ENCODE measurements around the gene TNRC6A. TPM values are rescaled to one million over a fixed set of nuclear protein-coding genes. Genes with fewer than 3 reads are reported as not detected.
"Not testable (repeated sequence)": the region's sequence is repeated elsewhere in the genome, so short reads cannot be mapped to it uniquely, and the experiment has no call there.

TNRC6A gene
- total RNA-seq (2014; rRNA removed; shearing (Covaris generic)): 21.9 and 29.9 TPM in 2 replicates
- polyA plus RNA-seq (2015; cell fraction: cytosol; rRNA removed): 23.6 and 30.6 TPM in 2 replicates
- polyA plus RNA-seq (2015; cell fraction: nucleus; rRNA removed): 77.4 and 83.4 TPM in 2 replicates

- DNase-seq (ENCODE audit: low read depth): peak; percentile 83
Measured at GRCh38 chr16:24729243-24729950, at the start of gene TNRC6A. TNRC6A (plus strand) TSS chr16:24729651; CDS start chr16:24729842, 191 bp downstream.

DNA sequence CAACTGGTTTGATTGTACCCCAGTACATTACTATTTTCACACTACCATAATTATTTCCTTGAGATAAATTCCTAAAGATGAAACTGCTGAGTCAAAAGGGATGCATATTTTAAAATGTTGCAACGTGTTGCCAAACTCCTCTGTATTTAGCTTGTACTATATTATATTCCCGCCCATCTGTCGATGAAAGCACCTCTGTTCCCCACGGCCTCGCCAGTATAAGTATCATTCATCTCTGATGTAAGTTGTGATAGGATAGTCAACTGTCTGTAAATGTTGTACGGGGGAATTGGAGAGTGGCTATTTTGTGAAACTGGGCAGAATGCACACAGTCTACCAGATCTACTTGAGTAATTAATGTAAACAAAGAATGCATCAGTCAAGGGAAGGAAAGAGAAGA is 47.7 kb upstream of the TNRC6A start:
- DNase-seq (ENCODE audit: low read depth): no peak

DNA sequence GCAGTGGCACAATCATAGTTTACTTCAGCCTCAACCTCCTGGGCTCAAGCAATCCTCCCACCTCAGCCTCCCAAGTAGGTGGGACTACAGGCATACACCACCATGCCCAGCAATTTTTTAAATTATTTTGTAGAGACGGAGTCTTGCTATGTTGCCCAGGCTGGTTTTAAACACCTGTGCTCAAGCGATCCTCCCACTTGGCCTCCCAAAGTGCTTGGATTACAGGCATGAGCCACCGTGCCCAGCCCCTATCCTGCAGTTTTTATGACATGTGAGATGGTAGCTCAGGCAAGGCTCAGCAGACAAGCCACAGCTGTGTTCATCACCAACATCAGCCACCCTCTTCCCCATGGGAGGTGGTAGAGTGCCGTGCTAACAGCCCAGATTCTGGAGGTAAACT is 46.2 kb upstream of the TNRC6A start:
- DNase-seq (ENCODE audit: low read depth): no peak

GRCh38 chr16:24683847-24684493 is 45.5 kb upstream of the TNRC6A start:
- no peak for DNase-seq (ENCODE audit: low read depth)

GRCh38 chr16:24685539-24686432 is 43.7 kb upstream of the TNRC6A start:
- DNase-seq (ENCODE audit: low read depth): peak; percentile 75

- no peak for DNase-seq (ENCODE audit: low read depth)
Measured at GRCh38 chr16:24686678-24687077, 42.8 kb upstream of the TNRC6A start.

GRCh38 chr16:24688359-24688758 is 41.1 kb upstream of the TNRC6A start:
- no peak for DNase-seq (ENCODE audit: low read depth)

- DNase-seq (ENCODE audit: low read depth): peak; percentile 47
Measured at GRCh38 chr16:24689128-24689527, 40.3 kb upstream of the TNRC6A start.

GRCh38 chr16:24692854-24693253 is 36.6 kb upstream of the TNRC6A start:
- DNase-seq (ENCODE audit: low read depth): no peak

GRCh38 chr16:24694931-24695330 is 34.5 kb upstream of the TNRC6A start:
- DNase-seq (ENCODE audit: low read depth): no peak

- no peak for DNase-seq (ENCODE audit: low read depth)
Measured at GRCh38 chr16:24696699-24697098, 32.8 kb upstream of the TNRC6A start.

DNA sequence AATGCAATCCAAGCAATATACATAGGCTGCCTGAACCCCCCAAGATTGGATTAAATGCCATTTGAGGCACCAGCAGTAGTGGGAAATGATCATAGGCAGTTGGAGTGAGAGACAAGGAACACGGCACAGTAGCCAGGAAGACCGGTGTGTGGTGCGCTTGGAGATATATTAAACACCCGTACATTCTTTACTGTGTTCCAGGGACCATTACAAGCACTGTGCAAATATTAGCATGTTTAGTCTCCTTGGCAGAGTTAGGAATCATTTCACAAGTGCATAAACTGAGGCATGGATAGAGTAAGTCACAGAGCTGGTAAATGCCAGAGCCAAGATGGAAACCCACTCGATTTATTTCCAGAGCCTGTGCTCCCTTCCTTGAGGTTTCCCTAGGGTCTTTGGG is 31.1 kb upstream of the TNRC6A start:
- DNase-seq (ENCODE audit: low read depth): no peak

DNA sequence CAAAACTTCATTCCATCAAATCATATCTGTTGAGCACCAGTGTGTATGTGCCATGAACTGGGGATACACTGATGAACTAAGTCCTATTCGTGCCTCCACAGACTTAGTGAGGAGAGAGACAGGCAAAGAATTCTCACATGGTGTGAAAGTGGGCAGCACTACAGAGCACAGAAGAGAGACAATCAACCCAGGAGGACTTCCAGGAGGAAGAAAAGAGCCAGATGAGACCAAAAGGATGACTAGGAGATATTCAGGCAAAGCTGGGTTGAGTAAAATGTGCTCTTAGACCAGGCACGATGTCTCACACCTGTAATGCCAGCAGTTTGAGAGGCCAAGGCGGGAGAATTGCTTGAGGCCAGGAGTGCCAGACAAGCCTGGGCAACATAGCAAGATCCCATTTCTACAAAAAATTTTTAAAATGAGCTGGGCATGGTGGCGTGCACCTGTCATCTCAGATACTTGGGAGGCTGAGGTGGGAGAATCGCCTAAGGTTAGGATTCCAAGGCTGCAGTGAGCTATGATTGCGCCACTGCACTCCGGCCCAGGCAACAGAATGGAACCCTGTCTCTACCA is 30.2 kb upstream of the TNRC6A start:
- DNase-seq (ENCODE audit: low read depth): no peak

DNA sequence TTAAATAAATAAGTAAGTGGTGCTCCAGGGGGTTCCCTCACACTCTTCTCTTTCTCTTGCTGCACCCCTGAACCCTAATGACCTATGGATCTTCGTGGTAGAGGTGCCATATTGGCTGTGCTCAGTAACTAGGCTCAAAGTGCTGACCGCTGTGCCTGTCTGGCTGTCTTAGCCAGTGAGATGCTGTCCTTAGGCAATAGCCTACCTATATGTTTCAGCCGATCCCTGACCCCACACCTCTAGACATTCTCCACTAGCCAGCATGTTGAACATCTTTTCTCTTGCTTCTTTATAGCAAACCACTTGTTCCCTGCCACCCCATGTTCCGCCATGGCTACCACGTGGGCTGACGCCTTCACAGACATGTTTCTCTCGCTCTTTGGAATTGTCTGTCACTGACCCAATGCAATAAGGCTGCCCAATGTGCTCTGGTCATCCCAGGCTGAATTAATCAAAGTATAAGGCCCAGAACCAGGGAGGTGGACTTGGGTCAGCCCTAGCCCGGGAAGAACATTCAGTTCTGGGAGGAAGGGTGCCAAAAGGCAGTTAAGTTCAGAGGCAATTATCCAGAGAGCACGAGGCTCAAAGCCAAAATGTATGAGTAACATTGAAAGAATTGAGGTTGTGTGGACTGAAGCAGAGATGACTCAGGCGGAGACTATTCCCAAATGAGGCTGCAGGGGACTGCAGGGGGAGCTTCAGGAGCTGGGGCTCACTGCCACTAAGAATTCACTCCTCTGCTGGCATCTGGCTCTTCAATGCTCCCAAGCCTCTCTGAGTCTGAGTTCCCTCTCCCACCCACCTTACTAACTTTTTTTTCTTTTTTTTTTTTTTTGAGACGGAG is 28.7 kb upstream of the TNRC6A start:
- peak; percentile 100 for DNase-seq (ENCODE audit: low read depth)

DNA sequence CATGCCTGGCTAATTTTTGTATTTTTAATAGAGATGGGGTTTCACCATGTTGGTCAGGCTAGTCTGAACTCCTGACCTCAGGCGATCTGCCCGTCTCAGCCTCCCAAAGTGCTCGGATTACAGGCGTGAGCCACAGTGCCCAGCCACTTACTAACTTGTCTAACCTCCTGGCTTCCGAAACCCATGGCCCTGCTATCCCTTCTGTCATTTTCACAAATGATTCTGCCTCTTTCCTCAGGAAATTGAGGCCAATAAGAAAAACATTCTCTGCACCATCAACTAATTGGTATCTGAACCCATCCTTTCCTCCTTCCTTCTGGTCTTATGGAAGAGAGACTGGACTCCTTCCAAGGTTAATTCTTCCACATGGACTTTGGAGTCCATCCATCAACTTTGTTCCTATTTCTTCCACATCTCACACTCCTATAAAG is 27.9 kb upstream of the TNRC6A start:
- peak; percentile 75 for DNase-seq (ENCODE audit: low read depth)

DNA sequence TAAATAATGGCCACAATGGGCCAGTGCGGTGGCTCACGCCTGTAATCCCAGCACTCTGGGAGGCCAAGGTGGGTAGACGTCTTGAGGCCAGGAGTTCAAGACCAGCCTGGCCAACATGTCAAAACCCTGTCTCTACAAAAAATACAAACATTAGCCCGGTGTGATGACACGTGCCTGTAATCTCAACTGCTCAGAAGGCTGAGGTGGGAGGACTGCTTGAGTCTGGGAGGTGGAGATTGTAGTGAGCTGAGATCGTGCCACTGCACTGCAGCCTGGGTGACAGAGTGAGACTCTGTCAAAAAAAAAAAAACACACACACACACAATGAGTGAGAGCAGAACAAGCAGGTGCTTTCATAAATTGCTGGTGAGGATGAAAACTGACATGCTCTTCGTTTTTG is 21.7 kb upstream of the TNRC6A start:
- not testable (repeated sequence) for DNase-seq (ENCODE audit: low read depth)

GRCh38 chr16:24713379-24713778 is 16.1 kb upstream of the TNRC6A start:
- no peak for DNase-seq (ENCODE audit: low read depth)

- no peak for DNase-seq (ENCODE audit: low read depth)
Measured at GRCh38 chr16:24717411-24717810, 12.0 kb upstream of the TNRC6A start.

DNA sequence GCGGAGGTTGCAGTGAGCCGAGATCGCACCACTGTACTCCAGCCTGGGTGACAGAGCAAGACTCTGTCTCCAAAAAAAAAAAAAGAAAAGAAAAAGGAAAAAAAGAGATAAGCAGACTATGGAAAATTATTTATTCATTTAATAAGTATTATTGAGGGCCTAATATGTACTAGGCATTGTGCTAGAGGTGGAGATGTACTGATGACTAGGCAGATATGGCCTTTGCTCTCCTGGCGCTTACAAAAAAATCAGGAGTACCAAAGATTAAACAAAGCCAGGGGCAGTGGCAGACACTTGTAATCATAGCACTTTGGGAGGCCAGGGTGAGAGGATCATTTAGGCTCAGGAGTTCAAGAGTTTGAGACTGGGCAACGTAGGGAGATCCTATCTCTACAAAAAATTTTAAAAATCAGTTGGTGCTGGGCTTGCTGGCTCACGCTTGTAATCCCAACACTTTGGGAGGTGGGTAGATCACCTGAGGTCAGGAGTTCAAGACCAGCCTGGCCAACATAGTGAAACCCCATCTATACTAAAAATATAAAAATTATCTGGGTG is 10.4 kb upstream of the TNRC6A start:
- no peak for DNase-seq (ENCODE audit: low read depth)

DNA sequence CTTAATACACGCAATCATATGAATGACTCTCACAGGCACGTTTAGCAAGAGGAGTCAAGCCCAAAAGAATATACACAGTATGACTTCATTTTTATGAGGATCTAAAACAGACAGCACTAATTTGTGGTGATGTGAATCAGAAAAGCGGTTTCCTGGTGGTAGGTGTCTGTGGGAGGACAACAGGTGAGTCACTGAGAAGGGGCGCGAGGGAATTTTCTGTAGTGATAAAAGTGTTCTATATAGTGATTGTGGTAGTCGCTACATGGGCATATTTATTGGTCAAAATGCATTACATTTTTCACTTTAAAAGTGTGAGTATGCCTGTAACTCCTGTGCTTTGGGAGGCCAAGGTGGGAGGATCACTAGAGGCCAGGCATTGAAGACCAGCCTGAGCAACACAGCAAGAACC is 7.6 kb upstream of the TNRC6A start:
- peak; percentile 95 for DNase-seq (ENCODE audit: low read depth)

All from HT1080 (cell line).